ENCODE measurements around the gene SNAPC4.
"Not testable (repeated sequence)": the region's sequence is repeated elsewhere in the genome, so short reads cannot be mapped to it uniquely, and the experiment has no call there.

SNAPC4 gene

GRCh38 chr9:136410500-136411287 is 10.7 kb upstream of the SNAPC4 start, which contains the start of the genes ENTR1 and PMPCA:
ENTR1 (minus strand) TSS chr9:136410614; CDS start chr9:136410397, 217 bp downstream.
PMPCA (plus strand) TSS chr9:136410658; CDS start chr9:136410669, 11 bp downstream.
- DNase-seq (ENCODE audit: low spot score) = peak; percentile 98

- DNase-seq (ENCODE audit: low spot score) = peak; percentile 73
Measured at GRCh38 chr9:136409557-136410455, 9.8 kb upstream of the SNAPC4 start.

- no peak for DNase-seq (ENCODE audit: low spot score)
Measured at GRCh38 chr9:136407911-136408310, 7.9 kb upstream of the SNAPC4 start.

- not testable (repeated sequence) for DNase-seq (ENCODE audit: low spot score)
Measured at GRCh38 chr9:136407061-136407460, 7.1 kb upstream of the SNAPC4 start.

GRCh38 chr9:136405904-136406303 is 5.9 kb upstream of the SNAPC4 start:
- DNase-seq (ENCODE audit: low spot score) = not testable (repeated sequence)

- DNase-seq (ENCODE audit: low spot score) = no peak
Measured at GRCh38 chr9:136405481-136405880, 5.5 kb upstream of the SNAPC4 start.

- DNase-seq (ENCODE audit: low spot score) = no peak
Measured at GRCh38 chr9:136404801-136405136, 4.8 kb upstream of the SNAPC4 start.

GRCh38 chr9:136403915-136404800 is 4.2 kb upstream of the SNAPC4 start:
- DNase-seq (ENCODE audit: low spot score) = no peak

- DNase-seq (ENCODE audit: low spot score) = no peak
Measured at GRCh38 chr9:136403538-136403914, 3.6 kb upstream of the SNAPC4 start.

- DNase-seq (ENCODE audit: low spot score) = no peak
Measured at GRCh38 chr9:136402067-136402466, 2.1 kb upstream of the SNAPC4 start.

GRCh38 chr9:136401173-136401922 is 1.4 kb upstream of the SNAPC4 start:
- no peak for DNase-seq (ENCODE audit: low spot score)

- DNase-seq (ENCODE audit: low spot score) = peak; percentile 66
Measured at GRCh38 chr9:136399176-136400037, 563 bp downstream of the SNAPC4 start.

- no peak for DNase-seq (ENCODE audit: low spot score)
Measured at GRCh38 chr9:136398286-136398685, 1.7 kb downstream of the SNAPC4 start.

- no peak for DNase-seq (ENCODE audit: low spot score)
Measured at GRCh38 chr9:136397643-136398042, 2.3 kb downstream of the SNAPC4 start.

GRCh38 chr9:136396219-136396515 is 3.8 kb downstream of the SNAPC4 start:
- no peak for DNase-seq (ENCODE audit: low spot score)

GRCh38 chr9:136395345-136396218 is 4.4 kb downstream of the SNAPC4 start:
- DNase-seq (ENCODE audit: low spot score) = no peak

GRCh38 chr9:136395020-136395340 is 5.0 kb downstream of the SNAPC4 start:
- no peak for DNase-seq (ENCODE audit: low spot score)

- DNase-seq (ENCODE audit: low spot score) = no peak
Measured at GRCh38 chr9:136394312-136395019, 5.5 kb downstream of the SNAPC4 start.

GRCh38 chr9:136393531-136393930 is 6.4 kb downstream of the SNAPC4 start:
- no peak for DNase-seq (ENCODE audit: low spot score)
